ENCODE measurements around the gene SLC26A2. TPM values are rescaled to one million over a fixed set of nuclear protein-coding genes. Genes with fewer than 3 reads are reported as not detected.
A peak's percentile ranks its signal among the peaks of the same experiment; 100 is the strongest.

The SLC26A2 gene
- total and polyA plus RNA-seq, 3 donors from 2014 or later, result 7.4 to 16.3 (median 13.5) TPM

GRCh38 chr5:149922950-149923349 is 37.6 kb upstream of the SLC26A2 start:
- Histone ChIP-seq H3K27ac (no peak overlapping the region), H3K9me3 (no peaks in the 10 kb centered on the region), H3K36me3 (ENCODE audit: low read depth, missing control alignments) (no peaks in the 10 kb centered on the region), H3K27me3 (no peaks in the 10 kb centered on the region), H3K4me3 (no peak overlapping the region), H3K4me1 (no peaks in the 10 kb centered on the region)
- no peak for TF ChIP-seq POLR2A (IDR thresholded peaks at IDR 0.05)
- TF ChIP-seq CTCF (IDR thresholded peaks at IDR 0.05), result no peak
- intact Hi-C loops (cut with DNase I; ENCODE audit: low total_unique reads), result no loop called here
- DNase-seq, result no peak
- 90 to 92% methylated on average over 6 of the region's 6 CpGs for WGBS, 2 donors

GRCh38 chr5:149924486-149924885 is 36.1 kb upstream of the SLC26A2 start:
- Histone ChIP-seq H3K27ac (no peak overlapping the region), H3K36me3 (ENCODE audit: low read depth, missing control alignments) (no peaks in the 10 kb centered on the region), H3K4me3 (no peak overlapping the region), H3K27me3 (no peaks in the 10 kb centered on the region), H3K9me3 (no peaks in the 10 kb centered on the region), H3K4me1 (no peaks in the 10 kb centered on the region)
- TF ChIP-seq CTCF (IDR thresholded peaks at IDR 0.05), result no peak
- no peak for TF ChIP-seq POLR2A (IDR thresholded peaks at IDR 0.05)
- DNase-seq, result no peak
- 92 to 95% methylated on average over 5 of the region's 5 CpGs for WGBS, 2 donors
- intact Hi-C loops (cut with DNase I; ENCODE audit: low total_unique reads), result no loop called here

- no peak overlapping the region for H3K4me3 ChIP-seq
- H3K9me3 ChIP-seq, result no peaks in the 10 kb centered on the region
- peak; percentile 30 for DNase-seq
- intact Hi-C loops (cut with DNase I; ENCODE audit: low total_unique reads), result no loop called here
- 50 to 53% methylated on average over 6 of the region's 6 CpGs for WGBS, 2 donors
- TF ChIP-seq CTCF (IDR thresholded peaks at IDR 0.05) (no peak), POLR2A (IDR thresholded peaks at IDR 0.05) (no peak)
- peak overlapping the region; percentile 52 to 57 for H3K27ac ChIP-seq
- peaks cover under 1% of the 10 kb centered on the region for H3K4me1 ChIP-seq
- no peaks in the 10 kb centered on the region for H3K27me3 ChIP-seq
- H3K36me3 ChIP-seq (ENCODE audit: low read depth, missing control alignments), result no peaks in the 10 kb centered on the region
Observed at GRCh38 chr5:149930043-149930748, 30.4 kb upstream of the SLC26A2 start.

- H3K4me1 ChIP-seq, result peaks cover 6% of the 10 kb centered on the region
Observed at GRCh38 chr5:149930749-149931574, 29.6 kb upstream of the SLC26A2 start.

More at GRCh38 chr5:149930749-149931574, 29.6 kb upstream of the SLC26A2 start:
- Histone ChIP-seq H3K9me3 (no peaks in the 10 kb centered on the region), H3K27me3 (no peaks in the 10 kb centered on the region), H3K27ac (peak overlapping the region in 1 of 2 donors; percentile 65), H3K4me3 (no peak overlapping the region), H3K36me3 (ENCODE audit: low read depth, missing control alignments) (no peaks in the 10 kb centered on the region)
- WGBS, 2 donors, result 71 to 73% methylated on average over 7 of the region's 7 CpGs
- no peak for TF ChIP-seq POLR2A (IDR thresholded peaks at IDR 0.05)
- no peak for TF ChIP-seq CTCF (IDR thresholded peaks at IDR 0.05)
- DNase-seq, result no peak
- intact Hi-C loops (cut with DNase I; ENCODE audit: low total_unique reads), result no loop called here
